Measurements from ENCODE around the gene CSNK2A3.

- no peak for TF ChIP-seq CTCF (IDR thresholded peaks at IDR 0.05)
- no peak for TF ChIP-seq POLR2A (IDR thresholded peaks at IDR 0.05)
- no peak for TF ChIP-seq POLR2AphosphoS5 (IDR thresholded peaks at IDR 0.05)
These were observed 34.6 kb downstream of the CSNK2A3 start for GRCh38 chr11:11318461-11318860.

Data from breast epithelium (tissue), 3 donors.